ENCODE results near the gene ALG12.
"Not testable (repeated sequence)": the region's sequence is repeated elsewhere in the genome, so short reads cannot be mapped to it uniquely, and the experiment has no call there.

ALG12 gene

GRCh38 chr22:49945042-49945794 is 27.0 kb upstream of the ALG12 start:
- not testable (repeated sequence) for DNase-seq (ENCODE audit: low spot score)

DNA sequence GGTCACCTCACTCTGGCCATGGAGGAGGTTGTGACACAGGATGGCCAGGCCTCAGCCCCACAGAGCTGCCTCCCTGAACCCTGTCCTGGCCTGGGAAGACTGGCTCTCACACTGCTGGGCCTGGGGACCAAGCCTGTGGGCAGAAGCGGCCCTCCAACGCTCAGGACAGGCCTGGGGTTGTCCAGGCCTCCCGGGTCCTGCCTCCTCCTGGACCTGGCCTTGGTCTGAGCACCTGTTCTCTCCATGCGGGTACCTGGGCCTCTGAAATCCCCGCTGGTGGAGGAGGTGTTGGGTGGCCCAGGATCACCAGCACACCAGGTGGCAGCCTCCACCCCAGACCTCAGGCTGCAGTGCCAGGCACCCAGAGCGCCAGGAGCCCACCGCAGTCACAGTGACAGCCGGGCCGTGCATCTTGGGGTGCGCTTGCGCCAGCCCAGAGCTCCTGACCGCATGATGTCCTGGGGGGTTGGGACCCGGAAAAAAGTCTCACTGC is 26.2 kb upstream of the ALG12 start:
- DNase-seq (ENCODE audit: low spot score) = no peak

GRCh38 chr22:49943771-49944398 is 25.6 kb upstream of the ALG12 start:
- DNase-seq (ENCODE audit: low spot score) = no peak

GRCh38 chr22:49943405-49943765 is 25.1 kb upstream of the ALG12 start:
- DNase-seq (ENCODE audit: low spot score) = no peak

GRCh38 chr22:49942565-49943404 is 24.5 kb upstream of the ALG12 start:
- DNase-seq (ENCODE audit: low spot score) = no peak

GRCh38 chr22:49941507-49942316 is 23.5 kb upstream of the ALG12 start:
- no peak for DNase-seq (ENCODE audit: low spot score)

DNA sequence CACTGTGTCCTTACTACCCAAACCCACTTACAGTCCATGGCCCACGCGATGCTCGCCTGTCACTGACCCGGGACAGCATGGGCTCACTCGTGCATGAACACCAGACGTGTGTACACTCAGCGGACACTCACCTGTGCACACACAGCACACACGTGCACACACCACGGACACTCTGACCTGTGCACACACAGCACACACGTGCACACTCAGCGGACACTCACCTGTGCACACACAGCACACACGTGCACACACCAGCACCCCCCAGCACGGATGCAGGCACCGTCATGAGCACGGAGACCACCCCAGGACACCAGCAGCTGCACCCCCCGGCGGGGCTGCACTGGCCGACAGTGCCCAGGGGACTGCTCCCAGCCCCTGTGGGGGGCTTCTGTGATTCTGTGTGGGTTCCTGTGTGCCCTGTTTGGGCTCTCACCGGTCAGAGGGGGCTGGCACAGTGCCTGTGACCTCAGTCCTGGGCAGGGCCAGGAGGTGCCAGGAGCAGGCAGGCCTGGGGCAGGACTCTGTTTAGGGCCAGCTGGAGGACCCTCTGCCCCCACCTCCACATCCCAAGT is 20.4 kb upstream of the ALG12 start:
- DNase-seq (ENCODE audit: low spot score) = no peak

GRCh38 chr22:49937758-49938564 is 19.7 kb upstream of the ALG12 start:
- DNase-seq (ENCODE audit: low spot score) = peak; percentile 82

- peak; percentile 83 for DNase-seq (ENCODE audit: low spot score)
Observed at GRCh38 chr22:49936973-49937757, 18.9 kb upstream of the ALG12 start.

- DNase-seq (ENCODE audit: low spot score) = peak; percentile 61
Observed at GRCh38 chr22:49936018-49936972, 18.1 kb upstream of the ALG12 start.

DNA sequence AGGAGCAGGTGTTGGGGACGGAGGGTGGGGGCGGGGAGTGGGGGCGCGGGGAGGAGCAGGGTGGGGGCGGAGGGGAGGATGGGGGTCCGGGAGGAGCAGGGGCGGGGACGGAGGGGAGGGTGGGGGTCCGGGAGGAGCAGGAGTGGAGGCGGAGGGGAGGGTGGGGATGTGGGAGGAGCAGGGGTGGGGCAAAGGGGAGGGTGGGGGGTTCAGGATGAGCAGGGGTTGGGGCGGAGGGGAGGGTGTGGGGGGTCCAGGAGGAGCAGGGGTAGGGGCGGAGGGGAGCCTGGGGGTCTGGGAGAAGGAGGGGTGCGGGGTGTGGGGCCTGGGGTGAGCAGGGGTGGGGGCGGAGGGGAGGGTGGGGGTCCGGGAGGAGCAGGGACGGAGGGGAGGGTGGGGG is 17.3 kb upstream of the ALG12 start:
- DNase-seq (ENCODE audit: low spot score) = no peak

DNA sequence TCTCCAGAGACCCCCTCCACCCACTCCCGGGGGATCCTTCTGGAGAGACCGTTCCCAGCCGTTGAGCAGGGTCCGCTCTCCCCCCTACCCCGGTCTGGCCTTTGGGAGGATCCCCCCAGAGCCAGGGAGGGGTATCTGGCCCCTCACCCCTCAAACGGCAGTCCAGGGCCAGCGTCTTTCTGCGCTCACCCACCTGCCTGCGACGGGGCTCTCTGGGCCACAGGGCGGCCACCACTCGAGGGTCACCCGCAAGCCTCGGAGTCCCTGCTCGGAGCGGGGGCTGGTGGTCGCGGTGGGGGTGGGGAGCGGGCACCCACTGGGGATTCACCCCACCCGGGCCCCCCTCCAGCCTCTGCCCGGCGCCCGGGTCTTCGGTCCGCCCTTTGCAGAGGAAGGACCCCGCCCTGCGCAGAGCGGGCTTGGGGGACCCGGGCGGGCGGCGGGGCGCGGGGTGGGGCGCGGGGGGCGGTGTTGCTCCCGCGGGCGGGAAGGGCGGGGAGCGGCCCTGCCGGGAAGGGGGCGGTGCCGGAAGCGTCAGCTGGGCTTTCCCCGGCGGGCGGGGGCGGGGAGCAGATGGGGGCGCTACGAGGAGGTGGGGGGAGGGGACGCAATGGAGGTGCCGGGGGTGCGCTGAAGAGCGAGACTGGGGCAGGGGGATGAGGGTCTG is 16.8 kb upstream of the ALG12 start:
- peak; percentile 61 for DNase-seq (ENCODE audit: low spot score)

DNA sequence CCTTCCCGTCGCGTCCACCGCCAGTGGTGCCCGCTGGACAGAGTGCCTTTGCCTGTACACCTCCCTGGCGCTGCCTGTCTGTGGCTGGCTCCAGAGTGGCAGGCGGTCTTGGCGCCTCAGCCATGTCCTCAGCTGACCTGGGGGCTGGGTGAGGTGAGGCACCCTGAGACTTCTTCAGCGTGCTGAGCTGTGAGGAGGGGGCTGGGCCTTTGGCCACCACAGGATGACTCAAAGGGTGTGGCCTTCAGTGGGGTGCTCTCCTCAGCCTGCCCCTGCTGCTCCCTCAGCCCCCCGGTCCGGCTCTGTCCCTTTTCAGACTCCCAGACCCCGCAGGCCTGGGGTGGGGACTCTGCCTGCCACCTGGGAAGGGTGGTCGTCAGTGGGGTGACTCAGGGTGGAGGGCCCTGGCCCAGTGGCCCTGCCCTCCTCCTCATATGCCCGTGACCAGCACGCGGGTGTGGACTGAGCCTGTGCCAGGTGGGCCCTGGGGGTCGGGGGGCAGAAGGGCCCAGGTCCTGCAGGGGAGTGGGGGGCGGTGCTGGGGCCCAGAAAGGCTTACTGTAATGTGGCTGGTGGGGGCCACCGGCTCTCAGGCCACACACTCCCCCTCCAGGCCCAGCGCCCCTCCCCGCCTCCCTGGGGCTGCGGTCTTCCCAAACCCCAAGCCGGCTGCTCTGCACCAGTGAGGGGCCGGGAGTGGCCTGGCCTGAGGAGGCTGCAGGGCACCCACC is 16.1 kb upstream of the ALG12 start:
- DNase-seq (ENCODE audit: low spot score) = peak; percentile 52

- DNase-seq (ENCODE audit: low spot score) = peak; percentile 59
Observed at GRCh38 chr22:49933236-49934159, 15.3 kb upstream of the ALG12 start.

DNA sequence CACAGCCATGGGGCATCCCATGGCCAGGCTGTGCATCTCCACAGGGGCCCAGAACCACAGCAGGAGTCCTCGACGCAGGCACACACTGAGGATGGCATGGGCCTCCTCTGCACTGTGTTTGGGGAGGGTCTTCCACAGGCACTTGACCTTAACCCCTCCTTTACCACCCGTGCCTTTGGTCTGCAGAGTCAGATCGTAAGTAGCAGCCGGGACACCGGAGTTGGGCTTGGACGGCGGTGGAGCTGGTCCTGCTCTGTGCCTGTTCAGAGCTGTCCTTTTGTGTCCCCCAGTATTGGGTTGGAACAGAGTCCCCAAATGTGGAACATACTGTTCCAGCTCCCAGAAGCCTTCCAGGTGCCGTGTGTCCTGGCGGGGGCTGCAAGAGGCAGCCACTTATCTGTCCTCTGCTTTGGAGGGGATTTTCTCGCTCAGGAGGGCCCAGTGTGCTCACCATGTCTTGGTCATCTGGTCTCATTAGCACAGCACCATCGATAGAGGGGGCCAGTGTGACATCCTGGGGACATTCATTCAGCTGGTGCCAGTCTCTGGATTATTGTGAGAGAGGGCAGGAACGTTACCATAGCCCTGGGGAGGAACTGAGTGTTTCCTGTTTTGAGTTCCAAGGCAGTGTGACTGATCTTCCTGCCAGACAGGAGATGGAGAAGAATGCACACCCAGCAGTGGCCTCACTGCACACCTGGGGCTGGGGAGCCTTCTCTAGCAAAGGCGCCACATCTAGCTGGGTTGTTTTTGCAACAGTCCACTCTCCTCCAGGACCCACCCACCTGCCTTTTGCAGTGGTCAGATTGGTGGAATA is 12.6 kb upstream of the ALG12 start:
- peak; percentile 81 for DNase-seq (ENCODE audit: low spot score)

Measured in putamen (tissue), 1 donor.